Hepatocyte (in vitro differentiated cells): ENCODE measurements around the gene DDO. TPM values are rescaled to one million over a fixed set of nuclear protein-coding genes. Genes with fewer than 3 reads are reported as not detected.

Experiments used
- DNase-seq: peaks from one replicate; pipeline ENCODE4 v3.0.0-alpha.2; 2016; ENCODE audit warnings: low spot score
- H2AFZ ChIP-seq: fragments of 200-600 bp; sonication (generic); 2 replicates; pipeline ENCODE4 v1.6.0; 2016; ENCODE audit warnings: antibody characterized with exemption, mild to moderate bottlenecking
- H3K27ac ChIP-seq: fragments of 200-600 bp; sonication (generic); 2 replicates; pipeline ENCODE4 v1.5.1; 2016; ENCODE audit warnings: mild to moderate bottlenecking
- H3K27me3 ChIP-seq: fragments of 200-600 bp; sonication (generic); 2 replicates; pipeline ENCODE4 v1.6.1; 2016
- H3K36me3 ChIP-seq: fragments of 200-600 bp; sonication (generic); replicated peaks from 2 replicates; pipeline ENCODE4 v1.5.1; 2016; ENCODE audit warnings: low read depth; ENCODE audit not compliant: insufficient read depth
- H3K4me1 ChIP-seq: fragments of 200-600 bp; sonication (generic); 2 replicates; pipeline ENCODE4 v1.5.1; 2016; ENCODE audit warnings: mild to moderate bottlenecking, moderate library complexity; ENCODE audit not compliant: insufficient read depth
- H3K4me2 ChIP-seq: fragments of 200-600 bp; sonication (generic); 2 replicates; pipeline ENCODE4 v1.6.0; 2016
- H3K4me3 ChIP-seq: fragments of 200-600 bp; sonication (generic); 2 replicates; pipeline ENCODE4 v1.5.1; 2016; ENCODE audit warnings: mild to moderate bottlenecking
- H3K79me2 ChIP-seq: fragments of 200-600 bp; sonication (generic); 2 replicates; pipeline ENCODE4 v1.6.0; 2017; ENCODE audit warnings: mild to moderate bottlenecking
- H3K9me2 ChIP-seq: fragments of 200-600 bp; sonication (generic); replicated peaks from 2 replicates; pipeline ENCODE4 v1.6.0; 2017; ENCODE audit warnings: mild to moderate bottlenecking; ENCODE audit not compliant: insufficient read depth
- H3K9me3 ChIP-seq: fragments of 200-600 bp; sonication (generic); 2 replicates; pipeline ENCODE4 v1.5.1; 2016; ENCODE audit warnings: low read depth, mild to moderate bottlenecking
- H4K20me1 ChIP-seq: fragments of 200-600 bp; sonication (generic); 2 replicates; pipeline ENCODE4 v1.6.0; 2016; ENCODE audit warnings: mild to moderate bottlenecking; ENCODE audit not compliant: insufficient read depth, poor library complexity, severe bottlenecking
- CTCF ChIP-seq: fragments of 200-600 bp; sonication (generic); IDR thresholded peaks from 2 replicates; pipeline ENCODE4 v1.5.1; 2016; ENCODE audit warnings: antibody characterized with exemption, mild to moderate bottlenecking; ENCODE audit not compliant: poor library complexity
- EZH2 ChIP-seq: fragments of 200-600 bp; sonication (generic); IDR thresholded peaks from 2 replicates; pipeline ENCODE4 v1.6.1; 2016; ENCODE audit warnings: antibody characterized with exemption, mild to moderate bottlenecking, borderline replicate concordance
- EZH2phosphoT487 ChIP-seq: fragments of 200-600 bp; sonication (generic); IDR thresholded peaks from one replicate; pipeline ENCODE4 v1.6.1; 2018; ENCODE audit warnings: antibody characterized with exemption, mild to moderate bottlenecking, low read depth, moderate library complexity; ENCODE audit not compliant: unreplicated experiment, severe bottlenecking
- WGBS: methylation state at CpG from one replicate; pipeline ENCODE4 v1.1.6; 2016; ENCODE audit warnings: low lambda C conversion rate; ENCODE audit errors: missing lambda C conversion rate; 5-methylcytosine and 5-hydroxymethylcytosine counted together
- polyA plus RNA-seq: library from polyadenylated mRNA; unstranded; fragments of >200 nt; fragmentation: Nextera tagmentation; extraction: Ambion mirVana; gene quantifications from 2 replicates; pipeline ENCODE4 v1.2.1, GENCODE V29; 2016
- total RNA-seq: library from RNA; depleted of rRNA; stranded (reverse); fragments of >200 nt; gene quantifications from 2 replicates; pipeline ENCODE4 v1.2.3, GENCODE V29; 2014

Gene DDO
- total and polyA plus RNA-seq, 2 experiments from 2014 or later = 0.20 to 0.39 TPM

GRCh38 chr6:110449541-110449895, 34.1 kb upstream of the DDO start:
- Histone ChIP-seq H3K4me1 (no peaks in the 10 kb centered on the region), H3K79me2 (no peaks in the 10 kb centered on the region), H4K20me1 (no peaks in the 10 kb centered on the region), H3K9me2 (no peaks in the 10 kb centered on the region), H3K4me2 (no peak overlapping the region), H3K9me3 (no peaks in the 10 kb centered on the region), H2AFZ (no peak overlapping the region), H3K27ac (no peak overlapping the region), H3K4me3 (no peak overlapping the region), H3K36me3 (no peaks in the 10 kb centered on the region), H3K27me3 (no peaks in the 10 kb centered on the region)
- 76% methylated on average over 4 of the region's 4 CpGs for WGBS
- no peak for DNase-seq
- TF ChIP-seq EZH2 = no peak
- no peak for TF ChIP-seq CTCF
- no peak for TF ChIP-seq EZH2phosphoT487

DNA sequence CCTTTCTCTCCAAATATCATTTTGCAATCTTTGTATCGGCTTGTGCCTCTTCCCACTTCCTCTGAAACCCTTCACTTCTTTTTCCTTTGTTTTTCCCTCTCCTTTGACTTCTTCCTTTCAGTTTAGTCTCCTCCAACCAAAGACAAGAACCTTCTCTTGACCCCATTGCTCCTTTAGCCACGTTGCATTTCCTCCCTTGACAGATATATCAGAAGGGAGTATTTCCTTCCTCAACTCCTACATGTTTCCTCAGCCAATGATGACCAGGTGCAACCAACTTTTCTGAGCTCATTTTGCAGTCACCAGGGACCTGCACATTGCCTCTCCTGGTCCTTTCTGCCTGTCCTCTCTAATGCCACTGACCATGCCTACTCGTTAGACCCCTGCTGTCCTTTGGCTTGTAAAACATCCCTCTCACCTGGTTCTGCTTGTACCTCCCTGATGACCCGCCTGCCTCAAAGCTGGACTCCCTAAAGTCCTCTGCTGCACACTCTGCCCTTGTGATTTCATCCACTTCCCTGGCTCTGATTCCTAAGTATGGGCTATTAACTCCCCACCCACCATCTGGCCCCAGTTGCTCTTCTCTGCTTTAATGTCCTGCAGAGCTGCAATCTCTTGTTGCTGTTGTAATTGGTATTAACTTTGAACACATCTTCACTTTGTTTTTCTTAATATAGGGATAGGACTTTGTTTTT, 33.6 kb upstream of the DDO start:
- no peak overlapping the region for H3K27ac ChIP-seq
- H4K20me1 ChIP-seq = no peaks in the 10 kb centered on the region
- 80% methylated on average over 4 of the region's 4 CpGs for WGBS
- no peak for TF ChIP-seq EZH2phosphoT487
- no peak for TF ChIP-seq CTCF
- TF ChIP-seq EZH2 = no peak
- H3K27me3 ChIP-seq = no peaks in the 10 kb centered on the region
- no peak for DNase-seq
- H3K9me3 ChIP-seq = no peaks in the 10 kb centered on the region
- H3K9me2 ChIP-seq = no peaks in the 10 kb centered on the region
- H3K79me2 ChIP-seq = no peaks in the 10 kb centered on the region
- no peak overlapping the region for H2AFZ ChIP-seq
- no peaks in the 10 kb centered on the region for H3K36me3 ChIP-seq
- H3K4me1 ChIP-seq = no peaks in the 10 kb centered on the region
- no peak overlapping the region for H3K4me3 ChIP-seq
- H3K4me2 ChIP-seq = no peak overlapping the region

DNA sequence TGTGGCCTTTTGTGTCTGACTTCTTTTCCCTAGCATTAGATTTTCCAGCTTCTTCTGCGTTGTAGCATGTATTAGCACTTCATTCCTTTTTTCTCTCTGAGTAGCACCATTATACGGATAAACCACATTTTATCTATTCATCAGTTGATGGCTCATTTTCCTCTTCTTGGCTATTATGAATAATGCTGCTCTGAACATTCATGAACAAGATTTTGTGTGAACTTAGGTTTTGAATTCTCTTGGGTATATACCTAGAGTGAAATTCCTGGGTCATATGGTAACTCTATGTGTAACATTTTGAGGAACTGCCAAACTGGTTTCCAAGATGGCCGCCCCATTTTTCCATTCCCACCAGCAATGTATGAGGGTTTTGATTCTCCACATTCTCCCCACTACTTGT, 32.4 kb upstream of the DDO start:
- H3K36me3 ChIP-seq = no peaks in the 10 kb centered on the region
- no peak for TF ChIP-seq EZH2phosphoT487
- TF ChIP-seq CTCF = no peak
- TF ChIP-seq EZH2 = no peak
- H4K20me1 ChIP-seq = no peaks in the 10 kb centered on the region
- H3K9me2 ChIP-seq = no peaks in the 10 kb centered on the region
- 97% methylated on average over 3 of the region's 3 CpGs for WGBS
- no peak overlapping the region for H3K27ac ChIP-seq
- no peak overlapping the region for H2AFZ ChIP-seq
- H3K4me3 ChIP-seq = no peak overlapping the region
- no peaks in the 10 kb centered on the region for H3K79me2 ChIP-seq
- H3K4me1 ChIP-seq = no peaks in the 10 kb centered on the region
- no peak for DNase-seq
- no peaks in the 10 kb centered on the region for H3K9me3 ChIP-seq
- H3K4me2 ChIP-seq = no peak overlapping the region
- no peaks in the 10 kb centered on the region for H3K27me3 ChIP-seq

- Histone ChIP-seq H3K9me3 (no peaks in the 10 kb centered on the region), H3K36me3 (no peaks in the 10 kb centered on the region), H3K9me2 (no peaks in the 10 kb centered on the region), H3K27ac (no peak overlapping the region), H3K79me2 (no peaks in the 10 kb centered on the region), H2AFZ (no peak overlapping the region), H3K27me3 (no peaks in the 10 kb centered on the region), H3K4me3 (no peak overlapping the region), H3K4me1 (no peaks in the 10 kb centered on the region), H4K20me1 (no peaks in the 10 kb centered on the region), H3K4me2 (no peak overlapping the region)
- TF ChIP-seq CTCF = no peak
- no peak for TF ChIP-seq EZH2phosphoT487
- no peak for TF ChIP-seq EZH2
- WGBS = 78% methylated on average over 4 of the region's 4 CpGs
- no peak for DNase-seq
These were observed 31.0 kb upstream of the DDO start for GRCh38 chr6:110446405-110446804.
